ENCODE data around the gene DTNBP1.
"Not testable (repeated sequence)": the region's sequence is repeated elsewhere in the genome, so short reads cannot be mapped to it uniquely, and the experiment has no call there.

The DTNBP1 gene

GRCh38 chr6:15544321-15544900 lies 118.4 kb downstream of the DTNBP1 start:
- 93 to 97% methylated on average over 3 of the region's 4 CpGs for WGBS, 2 experiments (ENCODE audit: insufficient coverage in 2 of 2)
- Histone ChIP-seq H3K4me1 (ENCODE audit: control insufficient read depth, insufficient read depth, low read length, poor library complexity, severe bottlenecking) (peaks cover 6% of the 10 kb centered on the region), H3K36me3 (ENCODE audit: control insufficient read depth, insufficient read depth, low read length) (no peaks in the 10 kb centered on the region), H3K4me3 (ENCODE audit: extremely low read depth, insufficient read depth, low read length, poor library complexity, severe bottlenecking) (no peak overlapping the region), H3K9me3 (ENCODE audit: control insufficient read depth, low read length) (no peaks in the 10 kb centered on the region), H3K27ac (ENCODE audit: low read depth, low read length, severe bottlenecking) (no peak overlapping the region)

DNA sequence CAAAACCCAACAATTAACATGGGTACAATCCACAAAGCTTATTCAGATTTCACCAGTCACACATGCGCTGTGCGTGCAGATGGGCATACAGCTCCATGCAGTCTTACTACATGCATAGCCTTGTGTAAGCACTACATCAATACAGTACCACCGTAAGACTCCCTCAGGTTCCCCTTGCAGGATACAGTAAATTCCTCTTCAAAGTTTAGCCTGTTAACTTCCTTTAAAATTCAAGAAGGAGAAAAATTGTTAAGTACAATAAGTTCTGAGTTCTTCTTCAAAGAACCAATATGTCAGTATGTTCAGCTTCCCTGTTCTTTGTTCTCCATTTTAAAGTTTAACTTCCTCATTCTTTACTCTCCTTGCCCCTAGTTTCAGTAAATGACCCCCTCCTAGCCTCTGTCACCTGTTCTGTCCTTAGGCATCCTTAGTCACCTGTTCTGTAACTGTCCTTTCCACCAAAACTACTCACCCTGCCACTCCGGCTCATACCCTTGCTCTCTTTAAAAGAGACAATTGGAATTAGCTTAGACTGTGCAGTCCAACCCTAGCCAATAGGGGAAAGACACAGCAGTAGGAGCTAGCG lies 119.4 kb downstream of the DTNBP1 start:
- not testable (repeated sequence) for H3K36me3 ChIP-seq (ENCODE audit: control insufficient read depth, insufficient read depth, low read length); H3K27ac ChIP-seq (ENCODE audit: low read depth, low read length, severe bottlenecking); H3K9me3 ChIP-seq (ENCODE audit: control insufficient read depth, low read length); H3K4me3 ChIP-seq (ENCODE audit: extremely low read depth, insufficient read depth, low read length, poor library complexity, severe bottlenecking)
- peaks cover 11% of the 10 kb centered on the region for H3K4me1 ChIP-seq (ENCODE audit: control insufficient read depth, insufficient read depth, low read length, poor library complexity, severe bottlenecking)
- WGBS, 2 experiments (ENCODE audit: insufficient coverage in 2 of 2), result 97% methylated on average over 3 to 5 of the region's 5 CpGs

DNA sequence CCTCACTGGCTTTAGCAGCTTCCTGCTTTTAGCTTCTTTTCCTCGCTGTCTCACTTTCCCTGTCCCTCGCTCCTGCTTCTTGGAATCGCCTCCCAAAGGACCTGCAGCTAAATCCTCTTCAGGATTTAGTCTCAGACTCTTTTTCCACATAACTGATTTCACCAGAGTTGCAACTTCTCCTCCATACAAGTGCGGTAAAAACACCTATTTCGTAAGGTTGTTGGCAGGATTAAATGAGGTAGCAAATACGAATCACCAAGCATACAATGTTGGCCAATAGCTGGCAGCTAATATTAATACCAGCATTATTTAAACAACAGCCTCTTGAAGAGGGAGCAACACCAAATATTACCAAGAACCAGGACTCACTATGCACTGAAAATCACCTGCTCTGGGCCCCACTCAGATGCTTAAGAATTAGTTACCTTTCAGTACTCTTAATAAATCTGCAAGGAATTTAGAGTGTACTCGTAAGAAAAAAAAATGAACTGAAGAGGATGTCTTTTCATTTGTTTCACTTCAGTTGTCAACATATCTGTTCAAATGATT lies 123.0 kb downstream of the DTNBP1 start:
- Histone ChIP-seq H3K36me3 (ENCODE audit: control insufficient read depth, insufficient read depth, low read length) (no peaks in the 10 kb centered on the region), H3K9me3 (ENCODE audit: control insufficient read depth, low read length) (peaks cover 4% of the 10 kb centered on the region), H3K27ac (ENCODE audit: low read depth, low read length, severe bottlenecking) (no peak overlapping the region), H3K4me3 (ENCODE audit: extremely low read depth, insufficient read depth, low read length, poor library complexity, severe bottlenecking) (no peak overlapping the region), H3K4me1 (ENCODE audit: control insufficient read depth, insufficient read depth, low read length, poor library complexity, severe bottlenecking) (peaks cover 4% of the 10 kb centered on the region)
- WGBS, 2 experiments (ENCODE audit: insufficient coverage in 2 of 2), result 85 to 91% methylated on average over 3 of the region's 7 CpGs

- 94 to 97% methylated on average over 6 to 8 of the region's 9 CpGs for WGBS, 2 experiments (ENCODE audit: insufficient coverage in 2 of 2)
- Histone ChIP-seq H3K4me3 (ENCODE audit: extremely low read depth, insufficient read depth, low read length, poor library complexity, severe bottlenecking) (no peak overlapping the region), H3K9me3 (ENCODE audit: control insufficient read depth, low read length) (peaks cover 4% of the 10 kb centered on the region), H3K36me3 (ENCODE audit: control insufficient read depth, insufficient read depth, low read length) (no peaks in the 10 kb centered on the region), H3K4me1 (ENCODE audit: control insufficient read depth, insufficient read depth, low read length, poor library complexity, severe bottlenecking) (peaks cover 4% of the 10 kb centered on the region), H3K27ac (ENCODE audit: low read depth, low read length, severe bottlenecking) (no peak overlapping the region)
Measured at GRCh38 chr6:15538766-15539495, 123.9 kb downstream of the DTNBP1 start.

DNA sequence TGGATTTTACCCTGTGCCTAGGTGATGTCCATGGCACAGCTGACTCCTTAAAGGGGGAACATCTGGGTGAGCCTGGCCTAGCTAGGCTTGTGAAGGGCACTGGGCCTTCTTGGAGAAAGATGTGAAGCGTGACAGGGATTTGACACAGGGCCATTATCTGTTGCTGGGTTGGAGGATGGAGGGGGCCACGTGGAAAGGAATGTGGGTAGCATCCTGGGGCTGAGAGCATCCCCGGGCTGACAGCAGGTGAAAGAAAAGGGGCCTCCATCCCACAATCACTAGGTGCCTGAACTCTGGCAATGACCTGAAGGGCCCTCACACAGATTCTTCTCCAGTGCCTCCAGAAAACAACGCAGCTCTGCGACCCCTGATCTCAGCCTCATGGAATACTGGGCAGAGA lies 124.7 kb downstream of the DTNBP1 start:
- WGBS, 2 experiments (ENCODE audit: insufficient coverage in 2 of 2), result 85 to 91% methylated on average over 4 to 5 of the region's 5 CpGs
- no peak overlapping the region for H3K27ac ChIP-seq (ENCODE audit: low read depth, low read length, severe bottlenecking)
- H3K9me3 ChIP-seq (ENCODE audit: control insufficient read depth, low read length), result peaks cover 4% of the 10 kb centered on the region
- H3K4me1 ChIP-seq (ENCODE audit: control insufficient read depth, insufficient read depth, low read length, poor library complexity, severe bottlenecking), result peaks cover 7% of the 10 kb centered on the region
- no peaks in the 10 kb centered on the region for H3K36me3 ChIP-seq (ENCODE audit: control insufficient read depth, insufficient read depth, low read length)
- H3K4me3 ChIP-seq (ENCODE audit: extremely low read depth, insufficient read depth, low read length, poor library complexity, severe bottlenecking), result no peak overlapping the region

DNA sequence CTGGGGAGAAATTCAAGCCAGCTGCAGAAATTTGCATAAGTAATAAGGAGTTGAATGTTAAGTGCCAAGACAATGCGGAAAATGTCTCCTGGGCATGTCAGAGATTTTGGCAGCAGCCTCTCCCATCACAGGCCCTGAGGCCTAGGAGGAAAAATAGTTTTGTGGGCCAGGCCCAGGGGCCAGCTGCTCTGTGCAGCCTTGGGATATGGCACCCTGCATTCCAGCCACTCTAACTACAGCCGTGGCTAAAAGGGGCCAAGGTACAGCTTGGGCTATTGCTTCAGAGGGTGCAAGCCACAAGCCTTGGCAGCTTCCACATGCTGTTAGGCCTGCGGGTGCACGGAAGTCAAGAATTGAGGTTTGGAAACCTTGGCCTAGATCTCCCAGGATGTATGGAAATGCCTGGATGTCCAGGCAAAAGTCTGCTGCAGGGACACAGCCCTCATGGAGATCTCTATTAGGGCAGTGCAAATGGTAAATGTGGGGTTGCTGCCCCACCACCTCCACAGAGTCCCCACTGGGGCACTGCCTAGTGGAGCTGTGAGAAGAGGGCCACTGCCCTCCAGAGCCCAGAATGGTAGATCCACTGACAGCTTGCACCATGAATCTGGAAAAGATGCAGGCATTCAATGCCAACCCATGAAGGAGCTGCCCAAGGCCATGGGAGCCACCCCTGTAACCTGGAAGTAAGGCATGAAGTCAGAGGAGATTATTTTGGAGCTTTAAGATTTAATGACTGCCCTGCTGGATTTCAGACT lies 126.5 kb downstream of the DTNBP1 start:
- H3K36me3 ChIP-seq (ENCODE audit: control insufficient read depth, insufficient read depth, low read length), result no peaks in the 10 kb centered on the region
- peaks cover 10% of the 10 kb centered on the region for H3K4me1 ChIP-seq (ENCODE audit: control insufficient read depth, insufficient read depth, low read length, poor library complexity, severe bottlenecking)
- no peak overlapping the region for H3K4me3 ChIP-seq (ENCODE audit: extremely low read depth, insufficient read depth, low read length, poor library complexity, severe bottlenecking)
- H3K9me3 ChIP-seq (ENCODE audit: control insufficient read depth, low read length), result peaks cover 4% of the 10 kb centered on the region
- WGBS, 2 experiments (ENCODE audit: insufficient coverage in 2 of 2), result 87 to 95% methylated on average over 4 of the region's 4 CpGs
- no peak overlapping the region for H3K27ac ChIP-seq (ENCODE audit: low read depth, low read length, severe bottlenecking)

GRCh38 chr6:15535495-15536197 lies 127.2 kb downstream of the DTNBP1 start:
- no peak overlapping the region for H3K4me3 ChIP-seq (ENCODE audit: extremely low read depth, insufficient read depth, low read length, poor library complexity, severe bottlenecking)
- peaks cover 4% of the 10 kb centered on the region for H3K9me3 ChIP-seq (ENCODE audit: control insufficient read depth, low read length)
- peaks cover 10% of the 10 kb centered on the region for H3K4me1 ChIP-seq (ENCODE audit: control insufficient read depth, insufficient read depth, low read length, poor library complexity, severe bottlenecking)
- peaks cover 6% of the 10 kb centered on the region for H3K36me3 ChIP-seq (ENCODE audit: control insufficient read depth, insufficient read depth, low read length)
- H3K27ac ChIP-seq (ENCODE audit: low read depth, low read length, severe bottlenecking), result no peak overlapping the region
- WGBS, 2 experiments (ENCODE audit: insufficient coverage in 2 of 2), result 90 to 93% methylated on average over 2 to 3 of the region's 3 CpGs

DNA sequence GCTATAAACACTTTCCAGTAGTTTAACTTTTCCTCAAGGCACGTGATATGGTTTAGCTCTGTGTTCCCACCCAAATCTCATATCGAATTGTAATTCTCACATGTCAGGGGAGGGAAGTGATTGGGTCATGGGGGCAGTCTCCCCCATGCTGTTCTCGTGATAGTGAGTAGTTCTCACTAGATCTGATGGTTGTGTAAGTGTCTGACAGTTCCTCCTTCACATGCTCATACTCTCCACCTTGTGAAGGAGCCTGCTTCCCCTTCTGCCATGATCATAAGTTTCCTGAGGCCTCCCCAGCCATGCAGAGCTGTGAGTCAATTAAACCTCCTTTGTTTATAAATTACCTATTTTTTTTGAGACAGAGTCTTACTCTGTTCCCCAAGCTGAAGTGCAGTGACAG lies 127.9 kb downstream of the DTNBP1 start:
- WGBS, 2 experiments (ENCODE audit: insufficient coverage in 2 of 2), result no CpG with 5 or more reads among the region's 3 CpGs
- Histone ChIP-seq H3K36me3 (ENCODE audit: control insufficient read depth, insufficient read depth, low read length) (peaks cover 9% of the 10 kb centered on the region), H3K9me3 (ENCODE audit: control insufficient read depth, low read length) (peaks cover 4% of the 10 kb centered on the region), H3K4me1 (ENCODE audit: control insufficient read depth, insufficient read depth, low read length, poor library complexity, severe bottlenecking) (peaks cover 10% of the 10 kb centered on the region), H3K27ac (ENCODE audit: low read depth, low read length, severe bottlenecking) (no peak overlapping the region), H3K4me3 (ENCODE audit: extremely low read depth, insufficient read depth, low read length, poor library complexity, severe bottlenecking) (no peak overlapping the region)

- Histone ChIP-seq H3K4me1 (ENCODE audit: control insufficient read depth, insufficient read depth, low read length, poor library complexity, severe bottlenecking) (peaks cover 7% of the 10 kb centered on the region), H3K27ac (ENCODE audit: low read depth, low read length, severe bottlenecking) (no peak overlapping the region), H3K4me3 (ENCODE audit: extremely low read depth, insufficient read depth, low read length, poor library complexity, severe bottlenecking) (no peak overlapping the region), H3K9me3 (ENCODE audit: control insufficient read depth, low read length) (peaks cover 7% of the 10 kb centered on the region), H3K36me3 (ENCODE audit: control insufficient read depth, insufficient read depth, low read length) (peaks cover 12% of the 10 kb centered on the region)
- 83 to 86% methylated on average over 11 to 12 of the region's 12 CpGs for WGBS, 2 experiments (ENCODE audit: insufficient coverage in 2 of 2)
Measured at GRCh38 chr6:15533379-15534026, 129.3 kb downstream of the DTNBP1 start.

DNA sequence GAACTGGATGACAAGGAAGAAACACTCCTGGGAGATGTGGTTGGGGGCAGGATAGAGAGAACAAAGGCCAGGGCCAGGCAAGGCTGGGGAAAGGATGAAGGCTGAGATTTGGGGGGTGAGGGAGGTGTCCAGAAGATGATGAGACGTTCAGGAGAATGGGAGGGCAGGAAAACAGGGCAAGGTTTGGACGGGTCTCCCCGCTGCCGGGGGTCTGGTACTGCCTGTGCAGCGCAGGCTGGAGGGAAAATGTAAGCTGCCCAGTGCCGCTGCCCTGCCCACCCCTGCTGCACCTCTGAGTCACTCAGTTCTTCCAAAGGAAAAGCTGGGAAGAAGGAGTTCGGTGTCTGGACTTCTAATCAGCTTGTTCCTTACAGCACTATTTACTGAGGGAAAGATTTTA lies 130.9 kb downstream of the DTNBP1 start:
- H3K27ac ChIP-seq (ENCODE audit: low read depth, low read length, severe bottlenecking), result no peak overlapping the region
- H3K4me3 ChIP-seq (ENCODE audit: extremely low read depth, insufficient read depth, low read length, poor library complexity, severe bottlenecking), result no peak overlapping the region
- H3K4me1 ChIP-seq (ENCODE audit: control insufficient read depth, insufficient read depth, low read length, poor library complexity, severe bottlenecking), result peaks cover 6% of the 10 kb centered on the region
- 90 to 94% methylated on average over 5 to 7 of the region's 7 CpGs for WGBS, 2 experiments (ENCODE audit: insufficient coverage in 2 of 2)
- H3K36me3 ChIP-seq (ENCODE audit: control insufficient read depth, insufficient read depth, low read length), result peaks cover 21% of the 10 kb centered on the region
- H3K9me3 ChIP-seq (ENCODE audit: control insufficient read depth, low read length), result peaks cover 13% of the 10 kb centered on the region

Measured in mesodermal cell (in vitro differentiated cells).